Right lobe of liver (tissue), 4 donors: ENCODE measurements around the gene CA5A.

ENCODE experiments used
- POLR2A ChIP-seq: fragments of 450-650 bp; IDR thresholded peaks from one replicate; pipeline ENCODE4 v1.6.1; 2017; ENCODE audit warnings: antibody characterized with exemption, mild to moderate bottlenecking
- TF ChIP-seq, protein P1 (sequence below), 4 donors: fragments of 200-600 bp in 3 of 4; fragments of 450-650 bp in 1 of 4; IDR thresholded peaks; one replicate each; pipeline versions ENCODE4 v1.5.1 to v1.8.0; 2016 to 2022; ENCODE audit warnings: antibody characterized with exemption in 4 of 4, mild to moderate bottlenecking in 2 of 4
- donor health status: DM: no; HTN: no; CAD: no.
- donor health status: DM: no; HTN: no; CAD: no.
- donor health status: DM: no; HTN: yes; CAD: no.

DNA sequence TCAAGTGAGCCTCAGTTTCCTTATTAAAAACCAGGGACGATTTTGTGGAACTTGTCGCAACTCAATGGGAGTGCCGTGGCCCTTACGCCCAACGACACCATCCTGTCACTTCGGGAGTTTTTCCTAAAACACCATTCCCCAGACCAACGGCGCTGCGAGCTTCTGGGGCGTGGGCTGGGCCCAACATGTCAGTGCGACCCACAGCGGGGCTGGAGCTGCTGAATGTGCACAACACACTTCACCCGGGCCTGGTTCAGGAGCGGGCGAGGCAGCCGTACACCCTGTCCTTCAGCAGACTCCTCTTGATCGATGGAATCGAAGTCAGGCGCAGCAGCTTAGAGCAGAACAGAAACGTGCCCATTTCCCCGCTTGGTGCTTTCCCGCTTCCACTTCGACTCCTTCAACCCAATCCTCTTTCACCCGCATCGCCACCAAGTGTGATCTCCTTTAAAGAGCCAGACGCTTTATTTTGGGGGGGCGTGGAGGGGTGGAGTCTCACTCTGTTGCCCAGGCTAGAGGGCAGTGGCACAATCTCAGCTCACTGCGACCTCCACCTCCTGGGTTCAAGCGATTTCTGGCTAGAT, 53.8 kb downstream of the CA5A start:
- TF ChIP-seq, protein P1, sequence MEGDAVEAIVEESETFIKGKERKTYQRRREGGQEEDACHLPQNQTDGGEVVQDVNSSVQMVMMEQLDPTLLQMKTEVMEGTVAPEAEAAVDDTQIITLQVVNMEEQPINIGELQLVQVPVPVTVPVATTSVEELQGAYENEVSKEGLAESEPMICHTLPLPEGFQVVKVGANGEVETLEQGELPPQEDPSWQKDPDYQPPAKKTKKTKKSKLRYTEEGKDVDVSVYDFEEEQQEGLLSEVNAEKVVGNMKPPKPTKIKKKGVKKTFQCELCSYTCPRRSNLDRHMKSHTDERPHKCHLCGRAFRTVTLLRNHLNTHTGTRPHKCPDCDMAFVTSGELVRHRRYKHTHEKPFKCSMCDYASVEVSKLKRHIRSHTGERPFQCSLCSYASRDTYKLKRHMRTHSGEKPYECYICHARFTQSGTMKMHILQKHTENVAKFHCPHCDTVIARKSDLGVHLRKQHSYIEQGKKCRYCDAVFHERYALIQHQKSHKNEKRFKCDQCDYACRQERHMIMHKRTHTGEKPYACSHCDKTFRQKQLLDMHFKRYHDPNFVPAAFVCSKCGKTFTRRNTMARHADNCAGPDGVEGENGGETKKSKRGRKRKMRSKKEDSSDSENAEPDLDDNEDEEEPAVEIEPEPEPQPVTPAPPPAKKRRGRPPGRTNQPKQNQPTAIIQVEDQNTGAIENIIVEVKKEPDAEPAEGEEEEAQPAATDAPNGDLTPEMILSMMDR (IDR thresholded peaks at IDR 0.05), result no peak
- TF ChIP-seq POLR2A, result no peak
